ENCODE data around the gene MRPS30. TPM values are rescaled to one million over a fixed set of nuclear protein-coding genes. Genes with fewer than 3 reads are reported as not detected.

Gene MRPS30
- total RNA-seq, 1 experiment from 2014 or later: 66.6 TPM

DNA sequence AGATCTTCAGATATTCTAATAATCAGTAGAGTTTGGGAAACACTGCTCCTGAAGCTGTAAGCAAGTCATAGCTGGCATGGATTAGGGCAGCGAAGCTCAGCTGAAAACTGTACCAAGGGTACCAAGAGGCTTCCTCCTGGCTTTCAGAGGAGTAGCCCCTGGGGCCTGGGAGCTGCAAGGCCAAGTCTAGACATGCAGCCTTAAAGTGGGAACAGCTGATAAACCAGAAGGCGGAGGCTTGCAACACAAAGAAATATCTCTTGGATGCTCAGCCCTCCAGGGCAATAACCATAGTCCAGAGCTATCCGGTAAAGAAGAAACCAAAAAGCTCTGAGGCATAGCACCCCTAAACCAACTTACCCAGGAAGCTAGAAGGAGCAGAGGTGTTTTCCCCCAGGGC is 51.5 kb downstream of the MRPS30 start:
- Mint-ChIP-seq H3K4me3 (ENCODE audit: low read depth, unreplicated experiment) (no peak overlapping the region), H3K27ac (ENCODE audit: unreplicated experiment) (no peak overlapping the region), H3K4me1 (ENCODE audit: low read depth, unreplicated experiment) (peaks cover 2% of the 10 kb centered on the region), H3K36me3 (ENCODE audit: insufficient read depth, unreplicated experiment) (no peaks in the 10 kb centered on the region), H3K9me3 (ENCODE audit: low read depth, unreplicated experiment) (no peaks in the 10 kb centered on the region), H3K27me3 (ENCODE audit: unreplicated experiment) (no peaks in the 10 kb centered on the region)
- DNase-seq: no peak
- TF ChIP-seq, protein P1, sequence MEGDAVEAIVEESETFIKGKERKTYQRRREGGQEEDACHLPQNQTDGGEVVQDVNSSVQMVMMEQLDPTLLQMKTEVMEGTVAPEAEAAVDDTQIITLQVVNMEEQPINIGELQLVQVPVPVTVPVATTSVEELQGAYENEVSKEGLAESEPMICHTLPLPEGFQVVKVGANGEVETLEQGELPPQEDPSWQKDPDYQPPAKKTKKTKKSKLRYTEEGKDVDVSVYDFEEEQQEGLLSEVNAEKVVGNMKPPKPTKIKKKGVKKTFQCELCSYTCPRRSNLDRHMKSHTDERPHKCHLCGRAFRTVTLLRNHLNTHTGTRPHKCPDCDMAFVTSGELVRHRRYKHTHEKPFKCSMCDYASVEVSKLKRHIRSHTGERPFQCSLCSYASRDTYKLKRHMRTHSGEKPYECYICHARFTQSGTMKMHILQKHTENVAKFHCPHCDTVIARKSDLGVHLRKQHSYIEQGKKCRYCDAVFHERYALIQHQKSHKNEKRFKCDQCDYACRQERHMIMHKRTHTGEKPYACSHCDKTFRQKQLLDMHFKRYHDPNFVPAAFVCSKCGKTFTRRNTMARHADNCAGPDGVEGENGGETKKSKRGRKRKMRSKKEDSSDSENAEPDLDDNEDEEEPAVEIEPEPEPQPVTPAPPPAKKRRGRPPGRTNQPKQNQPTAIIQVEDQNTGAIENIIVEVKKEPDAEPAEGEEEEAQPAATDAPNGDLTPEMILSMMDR (IDR thresholded peaks at IDR 0.05; ENCODE audit: unreplicated experiment): no peak
- no TSS peak for BruUV-seq (replicated peaks)
- intact Hi-C loops (cut with micrococcal nuclease; ENCODE audit: unreplicated experiment): loop anchor here (10.0 kb wide), 1 partner anchor 665 kb away; no protein-coding TSS in a partner anchor
- CTCF ChIA-PET: interaction anchor here (1.0 kb wide), 1 partner anchor 23 kb away, joined by 3 read pairs; no protein-coding TSS in a partner anchor

DNA sequence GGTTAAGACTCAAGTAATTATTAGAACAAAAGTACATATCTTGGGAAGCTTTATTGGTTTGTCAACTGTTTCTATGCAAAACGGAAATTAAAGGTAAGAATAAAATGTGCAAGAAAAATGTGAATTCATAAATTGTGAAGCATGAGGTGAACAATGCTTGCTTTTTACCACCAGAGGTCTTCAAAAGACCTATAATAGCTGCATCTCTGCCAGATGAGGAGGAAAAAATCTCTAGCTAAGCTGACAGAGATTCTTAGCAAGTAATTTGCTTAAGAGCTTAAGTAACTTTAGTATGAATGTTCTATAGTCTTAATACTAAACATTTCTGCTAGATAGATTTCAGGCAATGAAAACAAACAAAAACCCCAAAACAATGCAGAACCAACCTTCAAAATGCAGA is 54.1 kb downstream of the MRPS30 start:
- no peaks in the 10 kb centered on the region for H3K36me3 Mint-ChIP-seq (ENCODE audit: insufficient read depth, unreplicated experiment)
- CTCF ChIA-PET: interaction anchor here (0.6 to 1.6 kb wide), 4 partner anchors 13 to 912 kb away, joined by 3 to 5 read pairs (median 4); no protein-coding TSS in a partner anchor
- peaks cover 20% of the 10 kb centered on the region for H3K4me1 Mint-ChIP-seq (ENCODE audit: low read depth, unreplicated experiment)
- H3K4me3 Mint-ChIP-seq (ENCODE audit: low read depth, unreplicated experiment): no peak overlapping the region
- H3K27me3 Mint-ChIP-seq (ENCODE audit: unreplicated experiment): no peaks in the 10 kb centered on the region
- H3K9me3 Mint-ChIP-seq (ENCODE audit: low read depth, unreplicated experiment): peaks cover 3% of the 10 kb centered on the region
- H3K27ac Mint-ChIP-seq (ENCODE audit: unreplicated experiment): no peak overlapping the region
- no TSS peak for BruUV-seq (replicated peaks)
- no peak for DNase-seq
- intact Hi-C loops (cut with micrococcal nuclease; ENCODE audit: unreplicated experiment): loop anchor here (2.0 to 10.0 kb wide), 3 partner anchors 90 to 662 kb away; no protein-coding TSS in a partner anchor
- TF ChIP-seq, protein P1 (IDR thresholded peaks at IDR 0.05; ENCODE audit: unreplicated experiment): peak; percentile 16

All from Calu3 (cell line).